Muscle of back (tissue), 11 donors: ENCODE measurements around the gene PERCC1. TPM values are rescaled to one million over a fixed set of nuclear protein-coding genes. Genes with fewer than 3 reads are reported as not detected.
"Not testable (repeated sequence)": the region's sequence is repeated elsewhere in the genome, so short reads cannot be mapped to it uniquely, and the experiment has no call there.

Source experiments
- DNase-seq, 3 donors: peaks; one replicate each; pipeline versions ENCODE4 v3.0.0 to v3.0.0-alpha.2; 2013
- polyA plus RNA-seq, 10 donors: library from polyadenylated mRNA; unstranded; fragments of 120-200 nt; gene quantifications; one replicate each; pipeline ENCODE4 v1.2.1, GENCODE V29; 2013; ENCODE audit not compliant: insufficient read length in 10 of 10

PERCC1 gene
- polyA plus RNA-seq, 10 donors: 0.18 to 0.29 (median 0.19) TPM; not detected in 7

DNA sequence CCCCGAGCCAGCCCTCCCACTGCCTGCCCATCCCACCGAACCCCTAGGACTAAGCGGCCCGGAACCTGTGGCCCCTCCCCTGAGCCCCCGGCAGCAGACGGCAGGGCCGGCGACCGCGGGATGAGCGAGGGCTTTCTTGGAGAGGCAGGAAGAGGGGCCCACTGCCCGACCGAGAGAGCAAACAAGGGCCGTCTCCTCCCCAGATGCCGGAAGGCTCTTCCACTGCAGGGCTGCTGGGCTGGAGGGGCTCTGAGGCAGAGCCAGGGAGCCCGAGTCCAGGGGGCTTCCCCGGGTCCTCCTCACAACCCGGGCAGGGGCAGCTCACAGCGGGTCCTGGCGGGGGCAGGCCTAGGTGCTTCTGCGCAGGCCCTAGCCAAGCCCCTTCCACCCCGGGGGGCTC, 2.9 kb downstream of the PERCC1 start:
- DNase-seq: no peak

DNA sequence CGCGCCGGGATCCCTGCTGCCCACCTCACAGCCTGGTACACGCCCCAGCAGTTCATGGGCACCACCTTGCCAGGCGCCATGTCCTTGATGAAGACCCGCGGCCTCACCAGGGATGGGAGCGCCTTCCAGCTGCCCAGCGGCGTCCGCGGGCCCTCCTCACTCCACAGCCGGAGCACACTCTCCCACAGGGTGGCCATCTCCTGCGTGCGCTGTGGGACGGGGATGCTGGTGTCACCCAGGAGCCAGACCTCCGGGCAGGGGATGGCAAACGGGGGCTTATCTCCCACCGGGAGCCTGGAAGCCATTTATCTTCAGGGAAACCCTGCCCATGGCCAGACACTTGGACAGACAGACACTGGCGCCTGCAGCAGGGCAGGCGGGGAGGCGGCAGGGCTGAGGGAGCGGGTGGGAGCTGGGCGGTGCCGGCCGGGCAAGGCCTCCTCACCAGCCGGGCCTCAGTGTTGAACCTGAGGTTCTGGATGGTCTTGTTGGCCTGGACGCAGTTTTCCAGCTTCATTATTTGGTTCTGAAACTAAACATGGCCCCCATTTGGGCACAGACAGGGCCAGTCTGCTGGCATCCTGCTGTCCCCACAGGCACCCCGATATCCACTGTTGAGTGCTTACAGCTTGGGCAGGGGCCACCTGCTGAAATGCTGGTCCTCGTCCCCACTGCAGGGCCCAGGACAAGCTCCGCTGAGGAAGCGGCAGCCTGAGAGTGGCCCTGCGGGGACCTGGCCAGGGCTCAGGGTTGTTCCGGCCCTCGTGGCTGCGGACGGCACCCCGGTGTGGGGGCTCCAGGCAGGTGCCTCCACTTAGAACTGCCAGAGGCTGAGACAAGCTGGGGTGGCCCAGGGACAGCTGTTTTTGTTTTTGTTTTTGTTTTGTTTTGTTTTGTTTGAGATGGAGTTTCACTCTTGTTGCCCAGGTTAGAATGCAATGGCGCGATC, 4.0 kb downstream of the PERCC1 start:
- no peak for DNase-seq

- no peak for DNase-seq
Measured at GRCh38 chr16:1435921-1436697, 5.2 kb downstream of the PERCC1 start.

- DNase-seq: no peak
Measured at GRCh38 chr16:1436731-1437355, 6.0 kb downstream of the PERCC1 start.

GRCh38 chr16:1437606-1438005, 6.7 kb downstream of the PERCC1 start:
- no peak for DNase-seq

GRCh38 chr16:1438229-1439057, 7.6 kb downstream of the PERCC1 start:
- no peak for DNase-seq

DNA sequence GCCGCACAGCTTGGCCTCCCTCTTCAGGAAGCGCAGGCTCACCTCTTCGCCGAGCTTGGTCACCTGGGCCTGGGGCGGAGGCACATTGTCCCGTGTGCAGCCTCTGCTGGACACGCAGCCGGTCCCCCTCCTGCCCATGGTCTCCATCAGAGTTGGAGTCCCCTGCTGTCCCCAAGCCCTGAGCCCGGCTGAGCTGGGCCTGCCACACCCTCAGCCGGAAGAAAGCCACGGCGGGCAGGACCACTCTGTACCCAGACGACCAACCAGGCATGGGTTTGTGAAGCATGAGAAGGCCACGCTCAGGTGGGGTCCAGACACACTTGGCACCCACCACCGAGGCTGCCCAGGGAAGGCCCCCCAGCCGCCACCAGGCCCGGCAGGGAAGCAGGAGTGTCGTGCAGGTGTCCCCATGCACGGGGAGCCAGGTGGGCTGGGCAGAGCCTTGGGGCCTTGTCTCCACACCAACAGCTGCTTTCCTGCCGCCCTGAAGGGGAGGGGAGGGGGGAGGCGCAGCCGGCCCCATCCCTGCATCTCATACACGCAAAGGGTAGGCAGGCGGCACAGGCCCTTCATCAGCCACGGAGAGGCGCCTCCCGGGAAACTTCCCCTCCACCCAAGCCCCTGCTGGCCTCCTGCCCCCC, 8.3 kb downstream of the PERCC1 start:
- DNase-seq: no peak

- DNase-seq: not testable (repeated sequence)
Measured at GRCh38 chr16:1439699-1440074, 8.8 kb downstream of the PERCC1 start.

DNA sequence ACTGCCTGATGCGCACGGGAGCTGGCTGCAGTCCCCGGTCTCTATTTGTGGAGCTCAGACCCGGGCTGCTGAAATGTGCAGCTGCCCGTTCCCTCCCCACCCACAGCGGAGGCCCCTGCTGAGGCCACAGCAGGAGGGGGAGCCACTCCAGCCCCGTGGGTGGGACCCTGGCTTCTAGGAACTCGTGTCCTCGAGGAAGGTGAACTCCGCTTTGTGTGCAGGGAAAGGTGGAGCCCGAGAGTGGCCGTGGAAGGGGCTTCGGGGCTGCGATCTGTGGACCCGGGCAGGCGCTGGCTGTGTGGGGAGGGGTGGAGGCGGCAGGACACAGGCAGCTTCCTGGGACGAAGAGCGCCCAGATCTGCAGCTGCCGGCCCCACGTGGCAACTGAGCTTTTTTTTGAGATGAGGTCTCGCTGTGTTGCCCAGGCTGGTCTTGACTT, 10.5 kb downstream of the PERCC1 start:
- DNase-seq: peak in 2 of 3 donors; percentile 15 to 36

DNA sequence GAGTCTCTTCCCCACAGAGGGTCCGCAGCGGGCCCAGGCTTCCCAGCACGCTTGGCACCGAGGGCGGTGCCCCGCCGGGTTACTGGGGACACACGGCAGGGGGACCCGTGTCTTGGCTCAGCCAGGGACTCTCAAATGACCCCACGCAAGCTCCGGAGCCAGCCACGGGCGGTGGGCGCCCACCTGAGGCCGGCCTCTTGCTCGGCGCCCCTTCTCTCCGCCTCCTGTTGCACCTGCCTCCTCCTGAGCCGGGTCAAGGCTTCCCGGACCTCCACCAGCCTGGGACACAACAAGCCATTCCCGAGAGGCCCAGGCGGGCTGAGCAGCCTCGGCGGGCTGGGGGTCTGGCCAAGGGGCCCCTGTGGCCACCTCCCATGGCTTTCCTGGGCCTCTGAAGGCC, 11.8 kb downstream of the PERCC1 start:
- no peak for DNase-seq

DNA sequence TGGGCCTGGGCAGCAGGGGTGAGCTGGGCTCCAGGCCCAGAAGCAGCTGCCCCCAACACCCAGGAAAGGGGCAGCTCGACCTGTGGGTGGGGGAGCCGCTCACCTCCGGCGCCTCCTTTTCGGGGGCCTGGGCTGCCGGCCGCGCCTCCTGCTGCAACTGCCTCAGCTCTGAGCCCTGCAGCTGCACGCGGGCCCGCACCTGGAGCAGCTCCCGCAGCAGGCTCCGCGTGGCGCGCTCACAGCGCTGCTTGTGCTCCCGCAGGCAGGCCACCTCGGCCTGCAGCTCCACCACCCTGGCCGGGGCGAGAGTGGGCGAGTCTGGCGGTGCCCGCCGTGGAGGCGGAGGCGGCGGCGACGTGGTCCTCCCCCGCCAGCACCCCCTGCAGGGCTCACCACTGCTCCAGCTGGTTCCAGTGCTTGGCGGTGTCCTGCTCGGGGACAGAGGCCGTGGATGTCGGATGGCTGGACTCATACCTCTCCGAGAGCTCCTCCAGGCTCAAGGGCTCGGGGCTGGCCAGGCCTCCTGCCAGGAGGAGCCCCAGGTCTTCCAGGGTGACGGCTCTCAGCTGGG, 12.6 kb downstream of the PERCC1 start:
- no peak for DNase-seq

GRCh38 chr16:1443980-1444729, 13.3 kb downstream of the PERCC1 start, which contains the start of gene CCDC154:
Gene CCDC154, minus strand, starts transcription at chr16:1444556. Its CDS starts 234 bp downstream, at chr16:1444322.
- DNase-seq: no peak

- DNase-seq: no peak
Measured at GRCh38 chr16:1444730-1445517, 14.0 kb downstream of the PERCC1 start.

- DNase-seq: no peak
Measured at GRCh38 chr16:1445518-1446203, 14.8 kb downstream of the PERCC1 start.

- DNase-seq: no peak
Measured at GRCh38 chr16:1446296-1447080, 15.6 kb downstream of the PERCC1 start.

GRCh38 chr16:1447965-1448364, 17.1 kb downstream of the PERCC1 start:
- DNase-seq: no peak

DNA sequence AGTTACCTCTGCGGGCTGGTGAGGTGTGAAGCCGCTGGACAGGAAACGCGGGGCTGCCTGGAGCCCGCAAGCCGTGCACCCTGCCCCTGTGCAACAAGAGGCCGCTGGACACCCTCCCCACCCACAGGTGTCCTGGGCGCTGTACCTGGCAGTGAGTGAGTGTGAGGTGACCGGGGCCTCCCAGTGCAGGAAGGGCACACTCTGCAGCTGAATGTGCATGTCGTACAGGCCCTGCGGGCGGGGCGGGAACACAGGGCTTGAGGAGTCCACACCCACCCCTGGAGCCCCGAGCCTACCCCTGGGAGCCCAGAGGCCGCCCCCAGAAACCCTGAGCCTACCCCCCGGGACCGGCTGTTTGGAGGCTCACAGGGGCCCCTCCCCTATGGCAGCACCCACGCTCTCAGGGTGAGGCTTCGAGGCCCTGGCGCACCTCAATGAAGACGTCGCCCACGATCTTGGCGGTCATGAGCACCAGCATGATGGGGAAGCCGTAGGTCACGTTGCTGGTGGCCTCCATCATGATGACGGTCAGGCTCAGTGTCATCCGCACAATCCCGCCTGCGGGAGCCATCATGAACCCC, 17.7 kb downstream of the PERCC1 start:
- no peak for DNase-seq
